ENCODE measurements around the gene HIVEP1. TPM values are rescaled to one million over a fixed set of nuclear protein-coding genes. Genes with fewer than 3 reads are reported as not detected.

The HIVEP1 gene
- polyA plus RNA-seq, 3 donors: 1.7 to 8.7 (median 2.7) TPM

DNA sequence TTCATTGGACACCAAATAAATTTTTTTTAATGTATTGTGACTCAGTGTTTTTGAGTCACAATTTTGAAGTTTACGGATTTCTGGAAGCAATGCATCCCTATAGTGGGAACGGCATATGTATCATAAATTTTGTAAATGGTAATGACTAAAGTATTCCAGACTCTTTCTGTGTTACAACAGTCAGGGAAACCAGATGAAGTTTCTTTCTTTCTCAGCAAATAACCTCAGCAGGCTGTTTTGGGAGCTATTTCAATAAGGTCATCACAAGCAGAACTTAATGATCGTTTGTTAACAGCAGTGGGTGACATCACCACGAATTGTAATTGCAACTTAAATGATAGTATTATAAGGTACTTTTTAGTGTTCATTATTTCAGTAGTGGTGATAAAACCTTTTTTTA is 52.0 kb downstream of the HIVEP1 start:
- no peaks in the 10 kb centered on the region for H4K20me1 ChIP-seq (ENCODE audit: insufficient read depth, low read length)
- peaks cover 0 to 3% (median 0%) of the 10 kb centered on the region in 3 donors for H3K27me3 Mint-ChIP-seq (ENCODE audit: low read depth in 3 of 3)
- H3K27ac ChIP-seq (ENCODE audit: low read depth in 1 of 2, low read length in 2 of 2): no peak overlapping the region
- no peak overlapping the region for H3K4me2 ChIP-seq (replicated peaks; ENCODE audit: extremely low read depth, low read length, poor library complexity, severe bottlenecking)
- H3K36me3 ChIP-seq (replicated peaks in 1 of 2; ENCODE audit: control insufficient read depth in 1 of 2, insufficient read depth in 2 of 2, low read length in 2 of 2): no peaks in the 10 kb centered on the region
- no peaks in the 10 kb centered on the region for H3K9me3 Mint-ChIP-seq
- no peak for TF ChIP-seq CTCF (IDR thresholded peaks at IDR 0.05)
- intact Hi-C loops (cut with micrococcal nuclease): no loop called here
- DNase-seq: no peak
- H3K79me2 ChIP-seq (ENCODE audit: insufficient read depth, low read length): no peaks in the 10 kb centered on the region
- H3K9ac ChIP-seq (ENCODE audit: insufficient read depth, low read length, poor library complexity, severe bottlenecking): no peak overlapping the region
- H3K4me1 ChIP-seq (ENCODE audit: control insufficient read depth in 1 of 2, insufficient read depth in 2 of 2, low read length in 2 of 2): peaks cover 8 to 22% of the 10 kb centered on the region in 2 donors
- H3K4me3 ChIP-seq (replicated peaks in 1 of 3; ENCODE audit: low read depth in 2 of 3, low read length in 3 of 3): no peak overlapping the region
- H3K9me3 ChIP-seq (replicated peaks in 1 of 2; ENCODE audit: control insufficient read depth in 1 of 2, insufficient read depth in 1 of 2, low read length in 2 of 2): no peaks in the 10 kb centered on the region
- H3K36me3 Mint-ChIP-seq: peaks cover 6 to 10% of the 10 kb centered on the region in 2 donors
- no peaks in the 10 kb centered on the region for H3K27me3 ChIP-seq (ENCODE audit: control insufficient read depth in 2 of 2, insufficient read depth in 2 of 2, low read length in 2 of 2)
- H3K4me3 Mint-ChIP-seq: no peak overlapping the region
- H2AFZ ChIP-seq (ENCODE audit: insufficient read depth, low read depth, low read length, poor library complexity, severe bottlenecking): no peak overlapping the region
- peaks cover 25% of the 10 kb centered on the region for H3K4me1 Mint-ChIP-seq
- H3K27ac Mint-ChIP-seq: no peak overlapping the region
- WGBS (ENCODE audit: insufficient coverage): no CpG with 5 or more reads among the region's 4 CpGs

DNA sequence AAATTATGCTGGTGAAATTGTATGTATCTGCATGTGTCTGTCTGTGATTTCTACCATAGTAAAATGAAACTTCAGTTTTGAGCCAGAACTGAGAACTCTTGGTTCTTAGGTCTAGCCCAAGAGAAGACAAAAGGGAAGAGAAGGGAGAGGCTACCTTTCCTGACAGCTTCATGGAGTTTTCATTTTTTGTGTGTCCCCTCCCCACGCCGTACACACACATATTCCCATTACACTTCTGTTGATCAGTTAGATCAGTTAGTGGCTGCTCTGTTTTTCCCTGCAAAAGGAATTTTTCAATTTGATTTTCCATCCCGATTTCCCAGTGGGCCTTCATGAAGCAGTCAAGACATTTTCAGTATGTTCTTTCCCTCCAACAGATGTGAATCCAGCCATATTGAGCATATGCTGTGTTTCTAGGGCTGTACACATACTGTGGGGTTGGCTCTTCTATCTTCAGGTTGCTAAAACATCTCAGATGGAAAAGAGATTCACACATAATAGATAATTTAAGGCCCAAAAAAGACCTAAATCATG is 52.5 kb downstream of the HIVEP1 start:
- no peak overlapping the region for H3K27ac ChIP-seq (ENCODE audit: low read depth in 1 of 2, low read length in 2 of 2)
- Mint-ChIP-seq H3K4me3 (no peak overlapping the region), H3K4me1 (peaks cover 22% of the 10 kb centered on the region), H3K9me3 (no peaks in the 10 kb centered on the region), H3K27me3 (ENCODE audit: low read depth in 3 of 3) (peaks cover 0 to 3% (median 0%) of the 10 kb centered on the region in 3 donors), H3K27ac (no peak overlapping the region), H3K36me3 (peaks cover 3 to 7% of the 10 kb centered on the region in 2 donors)
- H3K4me2 ChIP-seq (replicated peaks; ENCODE audit: extremely low read depth, low read length, poor library complexity, severe bottlenecking): no peak overlapping the region
- H3K79me2 ChIP-seq (ENCODE audit: insufficient read depth, low read length): no peaks in the 10 kb centered on the region
- intact Hi-C loops (cut with micrococcal nuclease): no loop called here
- H3K4me1 ChIP-seq (ENCODE audit: control insufficient read depth in 1 of 2, insufficient read depth in 2 of 2, low read length in 2 of 2): peaks cover 8 to 17% of the 10 kb centered on the region in 2 donors
- H4K20me1 ChIP-seq (ENCODE audit: insufficient read depth, low read length): no peaks in the 10 kb centered on the region
- H2AFZ ChIP-seq (ENCODE audit: insufficient read depth, low read depth, low read length, poor library complexity, severe bottlenecking): no peak overlapping the region
- WGBS (ENCODE audit: insufficient coverage): 100% methylated on average over 1 of the region's 3 CpGs
- H3K36me3 ChIP-seq (replicated peaks in 1 of 2; ENCODE audit: control insufficient read depth in 1 of 2, insufficient read depth in 2 of 2, low read length in 2 of 2): no peaks in the 10 kb centered on the region
- no peak overlapping the region for H3K4me3 ChIP-seq (replicated peaks in 1 of 3; ENCODE audit: low read depth in 2 of 3, low read length in 3 of 3)
- no peak for TF ChIP-seq CTCF (IDR thresholded peaks at IDR 0.05)
- H3K9ac ChIP-seq (ENCODE audit: insufficient read depth, low read length, poor library complexity, severe bottlenecking): no peak overlapping the region
- DNase-seq: no peak
- H3K9me3 ChIP-seq (replicated peaks in 1 of 2; ENCODE audit: control insufficient read depth in 1 of 2, insufficient read depth in 1 of 2, low read length in 2 of 2): no peaks in the 10 kb centered on the region
- no peaks in the 10 kb centered on the region for H3K27me3 ChIP-seq (ENCODE audit: control insufficient read depth in 2 of 2, insufficient read depth in 2 of 2, low read length in 2 of 2)
